Stomach (tissue), 4 donors: Measurements from ENCODE around the gene KDM4E.

Experiments
- EP300 ChIP-seq: sonication (generic); formaldehyde crosslinking; IDR thresholded peaks from one replicate; pipeline ENCODE4 v1.6.1; 2017; ENCODE audit warnings: antibody characterized with exemption
- POLR2A ChIP-seq, 4 donors: fragments of 450-650 bp; IDR thresholded peaks; one replicate each; pipeline ENCODE4 v1.6.1; 2016; ENCODE audit warnings: antibody characterized with exemption in 4 of 4, control low read depth in 2 of 4, mild to moderate bottlenecking in 1 of 4, moderate library complexity in 1 of 4
- POLR2AphosphoS5 ChIP-seq, 3 donors: sonication (generic); formaldehyde crosslinking; IDR thresholded peaks; one replicate each; pipeline ENCODE4 v1.6.1; 2016; ENCODE audit warnings: antibody characterized with exemption in 3 of 3
- TF ChIP-seq, protein P1 (sequence below), 7 experiments: fragments of 450-650 bp in 4 of 7; fragments of 200-600 bp in 3 of 7; sonication (generic) in 3 of 7; IDR thresholded peaks; one replicate each; pipeline ENCODE4 v1.5.1; 2016 to 2019; ENCODE audit warnings: antibody characterized with exemption in 7 of 7, control low read depth in 2 of 7, mild to moderate bottlenecking in 1 of 7

DNA sequence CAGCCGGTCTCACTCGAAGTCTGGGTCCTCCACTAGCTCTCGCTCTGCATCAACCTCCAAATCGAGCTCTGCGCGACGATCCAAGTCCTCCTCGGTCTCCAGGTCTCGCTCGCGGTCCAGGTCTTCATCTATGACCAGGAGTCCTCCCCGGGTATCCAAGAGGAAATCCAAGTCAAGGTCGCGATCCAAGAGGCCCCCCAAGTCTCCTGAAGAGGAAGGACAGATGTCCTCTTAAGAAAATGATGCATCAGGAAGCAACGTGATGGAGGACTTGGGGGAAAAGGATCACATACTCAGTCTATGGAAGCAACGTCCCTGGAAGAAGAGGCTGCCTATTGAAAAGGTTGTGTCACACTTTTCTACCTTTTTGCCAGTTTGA, 42.8 kb downstream of the KDM4E start:
- TF ChIP-seq, protein P1, sequence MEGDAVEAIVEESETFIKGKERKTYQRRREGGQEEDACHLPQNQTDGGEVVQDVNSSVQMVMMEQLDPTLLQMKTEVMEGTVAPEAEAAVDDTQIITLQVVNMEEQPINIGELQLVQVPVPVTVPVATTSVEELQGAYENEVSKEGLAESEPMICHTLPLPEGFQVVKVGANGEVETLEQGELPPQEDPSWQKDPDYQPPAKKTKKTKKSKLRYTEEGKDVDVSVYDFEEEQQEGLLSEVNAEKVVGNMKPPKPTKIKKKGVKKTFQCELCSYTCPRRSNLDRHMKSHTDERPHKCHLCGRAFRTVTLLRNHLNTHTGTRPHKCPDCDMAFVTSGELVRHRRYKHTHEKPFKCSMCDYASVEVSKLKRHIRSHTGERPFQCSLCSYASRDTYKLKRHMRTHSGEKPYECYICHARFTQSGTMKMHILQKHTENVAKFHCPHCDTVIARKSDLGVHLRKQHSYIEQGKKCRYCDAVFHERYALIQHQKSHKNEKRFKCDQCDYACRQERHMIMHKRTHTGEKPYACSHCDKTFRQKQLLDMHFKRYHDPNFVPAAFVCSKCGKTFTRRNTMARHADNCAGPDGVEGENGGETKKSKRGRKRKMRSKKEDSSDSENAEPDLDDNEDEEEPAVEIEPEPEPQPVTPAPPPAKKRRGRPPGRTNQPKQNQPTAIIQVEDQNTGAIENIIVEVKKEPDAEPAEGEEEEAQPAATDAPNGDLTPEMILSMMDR (IDR thresholded peaks at IDR 0.05): no peak
- TF ChIP-seq EP300: no peak
- TF ChIP-seq POLR2A (IDR thresholded peaks at IDR 0.05): no peak
- TF ChIP-seq POLR2AphosphoS5 (IDR thresholded peaks at IDR 0.05): no peak
